GM21515 (cell line): ENCODE data around the gene PPP1R9B.

ENCODE experiments used
- ATAC-seq: cut with Tn5 transposase; IDR thresholded peaks from one replicate; pipeline ENCODE4 v1.9.1; 2021; ENCODE audit not compliant: unreplicated experiment

The PPP1R9B gene

GRCh38 chr17:50174444-50174843, 24.0 kb upstream of the PPP1R9B start:
- no peak for ATAC-seq

DNA sequence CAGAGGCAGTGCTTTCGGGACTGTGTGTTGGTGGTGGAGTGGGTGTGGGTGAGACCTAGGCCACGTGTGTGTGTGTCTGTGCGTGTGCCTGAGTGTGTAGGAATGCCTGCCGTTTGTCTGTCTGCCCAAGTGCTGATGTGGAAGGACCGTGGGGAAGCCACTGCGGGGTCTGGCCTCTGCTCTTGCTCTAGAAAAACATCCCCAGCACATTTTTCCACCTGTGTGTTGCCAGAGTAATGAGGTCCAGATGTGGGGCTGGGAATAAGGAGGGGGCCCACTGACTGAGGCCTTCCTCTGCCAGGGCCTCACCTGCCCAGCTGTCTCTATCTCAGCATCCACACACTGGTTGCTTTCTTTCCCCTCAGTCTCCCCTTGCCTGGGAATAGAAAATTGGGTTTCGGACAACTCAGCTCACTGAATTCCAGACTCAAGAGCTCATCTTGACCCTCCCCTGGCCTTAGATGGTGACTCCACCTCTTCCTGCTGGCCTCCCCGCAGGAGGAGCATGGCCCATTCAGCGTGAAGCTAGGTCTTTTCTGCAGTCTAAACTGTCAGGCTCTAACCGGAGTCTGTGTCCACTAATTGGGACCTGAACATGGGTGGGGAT, 23.0 kb upstream of the PPP1R9B start:
- no peak for ATAC-seq

- ATAC-seq: no peak
Observed at GRCh38 chr17:50172936-50173334, 22.5 kb upstream of the PPP1R9B start.

- no peak for ATAC-seq
Observed at GRCh38 chr17:50172130-50172529, 21.7 kb upstream of the PPP1R9B start.

GRCh38 chr17:50171371-50172071, 21.0 kb upstream of the PPP1R9B start:
- ATAC-seq: no peak

DNA sequence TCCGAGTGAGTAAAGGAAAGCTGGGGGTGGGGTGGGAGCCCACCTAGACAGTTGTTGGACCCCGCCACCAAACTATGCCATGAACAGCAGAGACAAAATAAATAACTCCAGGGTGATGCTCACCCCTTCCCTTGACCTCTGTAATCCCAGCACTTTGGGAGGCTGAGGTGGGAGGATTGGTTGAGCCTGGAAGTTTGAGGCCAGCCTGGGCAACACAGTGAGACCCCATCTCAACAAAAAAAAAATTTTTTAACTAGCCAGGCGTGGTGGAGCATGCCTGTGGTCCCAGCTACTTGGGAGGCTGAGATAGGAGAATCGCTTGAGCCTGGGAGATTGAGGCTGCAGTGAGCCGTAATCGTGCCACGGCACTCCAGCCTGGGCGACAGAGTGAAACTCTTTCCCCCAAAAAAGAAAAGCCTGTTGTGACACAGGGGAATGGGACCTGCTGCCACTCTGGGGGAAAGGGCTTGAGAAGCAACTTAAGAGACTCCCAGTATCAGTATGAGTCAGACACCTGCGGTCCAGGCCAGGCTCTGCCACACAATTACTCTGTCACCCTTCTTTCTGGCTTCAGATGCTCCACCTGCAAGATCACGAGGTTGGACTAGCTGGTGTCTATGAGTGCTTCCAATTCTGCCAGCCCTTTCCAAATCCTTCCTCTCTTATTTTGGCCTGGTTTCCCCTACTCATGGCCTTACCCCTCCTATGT, 20.3 kb upstream of the PPP1R9B start:
- no peak for ATAC-seq

GRCh38 chr17:50169881-50170459, 19.5 kb upstream of the PPP1R9B start:
- no peak for ATAC-seq

DNA sequence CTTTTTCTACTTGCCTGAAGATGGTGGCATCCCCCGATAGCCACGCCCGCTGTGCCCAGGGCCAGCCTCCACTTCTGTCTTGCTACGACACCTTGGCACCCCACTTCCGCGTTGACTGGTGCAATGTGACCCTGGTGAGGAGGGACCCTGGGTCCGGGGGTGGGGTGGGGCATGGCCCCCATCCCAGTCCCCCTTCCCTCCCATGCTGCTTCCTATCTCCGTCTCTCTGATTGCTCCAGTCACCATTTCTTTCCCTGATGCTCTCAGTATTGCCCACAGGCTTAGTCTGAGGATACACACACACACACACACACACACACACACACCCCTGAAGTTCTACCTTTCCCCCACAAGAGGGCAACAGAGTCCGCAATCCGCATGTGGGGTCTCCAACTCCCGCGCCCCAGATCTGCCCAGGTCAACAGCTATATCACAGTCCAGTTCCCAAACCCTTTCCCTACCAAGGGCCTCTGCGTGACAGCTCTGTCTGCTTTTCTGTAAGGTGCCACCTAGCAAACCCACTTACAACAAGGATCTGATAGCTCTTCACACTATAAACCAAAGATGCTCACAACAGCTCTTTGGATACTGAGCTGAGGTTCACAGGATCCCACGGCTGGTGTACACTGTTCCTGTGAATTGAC, 18.8 kb upstream of the PPP1R9B start:
- ATAC-seq: no peak

DNA sequence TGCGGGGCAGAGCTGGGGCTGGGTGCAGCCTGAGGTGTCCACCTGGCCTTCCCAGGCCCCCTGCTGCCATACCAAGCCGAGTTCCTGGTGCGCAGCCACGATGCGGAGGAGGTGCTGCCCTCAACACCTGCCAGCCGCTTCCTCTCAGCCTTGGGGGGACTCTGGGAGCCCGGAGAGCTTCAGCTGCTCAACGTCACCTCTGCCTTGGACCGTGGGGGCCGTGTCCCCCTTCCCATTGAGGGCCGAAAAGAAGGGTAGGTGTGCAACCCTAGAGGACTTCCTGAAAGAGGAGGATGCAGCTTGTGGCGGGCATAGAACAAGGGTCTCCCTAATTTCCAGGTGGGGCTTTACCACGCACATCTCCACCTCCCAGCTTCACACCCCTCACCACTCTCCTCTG, 17.8 kb upstream of the PPP1R9B start:
- ATAC-seq: no peak

- ATAC-seq: no peak
Observed at GRCh38 chr17:50167371-50167770, 16.9 kb upstream of the PPP1R9B start.

DNA sequence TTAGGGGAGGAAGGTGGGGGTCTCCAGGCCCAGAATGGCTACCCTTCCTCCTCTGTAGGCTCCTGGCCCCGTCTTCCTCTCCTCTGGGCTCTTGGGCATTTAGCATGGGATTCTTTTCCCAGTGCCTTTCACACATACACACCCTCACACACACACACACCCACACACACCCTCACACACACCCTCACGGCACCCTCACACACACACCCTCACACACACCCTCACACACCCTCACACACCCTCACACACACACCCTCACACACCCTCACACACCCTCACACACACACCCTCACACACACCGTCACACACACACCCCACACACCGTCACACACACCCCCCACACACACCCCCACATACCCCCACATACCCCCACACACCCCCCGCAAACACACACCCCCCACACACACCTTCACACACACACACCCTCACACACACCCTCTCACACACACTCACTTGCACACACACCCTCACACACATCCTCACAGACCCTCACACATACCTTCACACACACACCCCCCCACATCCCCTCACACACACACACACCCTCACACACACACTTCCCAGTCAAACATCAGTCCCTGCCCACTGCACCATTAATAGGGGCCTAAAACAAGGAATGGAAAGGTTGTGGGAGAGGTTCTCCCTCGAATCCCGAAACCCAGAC, 16.2 kb upstream of the PPP1R9B start:
- ATAC-seq: no peak

- no peak for ATAC-seq
Observed at GRCh38 chr17:50165867-50166517, 15.5 kb upstream of the PPP1R9B start, which contains the start of gene SGCA. Gene SGCA (plus strand): TSS chr17:50166005. CDS start chr17:50166041, 36 bp downstream.

GRCh38 chr17:50165466-50165865, 15.0 kb upstream of the PPP1R9B start:
- ATAC-seq: no peak

- ATAC-seq: no peak
Observed at GRCh38 chr17:50165066-50165465, 14.6 kb upstream of the PPP1R9B start.

GRCh38 chr17:50164697-50164988, 14.2 kb upstream of the PPP1R9B start:
- no peak for ATAC-seq

GRCh38 chr17:50163843-50164696, 13.6 kb upstream of the PPP1R9B start:
- ATAC-seq: no peak

GRCh38 chr17:50162466-50163254, 12.2 kb upstream of the PPP1R9B start:
- ATAC-seq: no peak

DNA sequence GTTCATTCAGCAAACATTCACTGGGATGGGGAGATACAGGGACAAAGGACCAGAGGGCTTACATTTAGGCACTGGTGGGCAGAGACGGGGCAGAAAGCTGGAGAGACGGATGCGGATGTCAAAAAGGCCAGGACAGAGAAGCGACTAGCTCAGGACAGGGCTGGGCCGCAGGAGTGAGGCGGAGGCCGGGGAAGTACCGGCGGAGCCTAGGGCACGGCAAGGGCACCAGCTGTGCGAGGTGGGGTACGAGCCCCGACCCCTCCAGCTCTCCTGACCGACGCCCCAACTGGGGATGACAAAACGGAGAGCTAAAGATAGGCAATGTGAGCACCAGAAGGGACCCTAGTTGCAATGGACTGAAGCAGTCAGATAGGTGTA, 11.4 kb upstream of the PPP1R9B start:
- no peak for ATAC-seq
